IMR-90 (cell line): ENCODE measurements around the gene KRTAP10-6.

Experiments used
- CTCF ChIP-seq: conservative IDR thresholded peaks from 2 replicates; pipeline ENCODE4 v1.5.1; 2012; ENCODE audit warnings: mild to moderate bottlenecking, low read depth, low read length, improper control_type of control experiment
- ELK1 ChIP-seq: fragments of 150-350 bp; IDR thresholded peaks from 2 replicates; pipeline ENCODE4 v1.6.1; 2016; ENCODE audit warnings: low read depth, mild to moderate bottlenecking, low read length, moderate library complexity, borderline replicate concordance
- MAZ ChIP-seq: IDR thresholded peaks from 2 replicates; pipeline ENCODE4 v1.6.1; 2012; ENCODE audit warnings: low read depth, mild to moderate bottlenecking, low read length, improper control_type of control experiment, moderate library complexity, borderline replicate concordance
- MXI1 ChIP-seq: IDR thresholded peaks from 2 replicates; pipeline ENCODE4 v1.6.1; 2012; ENCODE audit warnings: low read depth, mild to moderate bottlenecking, low read length, moderate library complexity, borderline replicate concordance
- NFE2L2 ChIP-seq: fragments of 150-350 bp; IDR thresholded peaks from 2 replicates; pipeline ENCODE4 v1.6.1; 2016; ENCODE audit warnings: low read depth, mild to moderate bottlenecking, low read length
- POLR2A ChIP-seq: IDR thresholded peaks from 2 replicates; pipeline ENCODE4 v1.6.1; 2012; ENCODE audit warnings: mild to moderate bottlenecking, low read depth, low read length
- RAD21 ChIP-seq: IDR thresholded peaks from 2 replicates; pipeline ENCODE4 v1.6.1; 2012; ENCODE audit warnings: low read length, improper control_type of control experiment
- RFX5 ChIP-seq: IDR thresholded peaks from 2 replicates; pipeline ENCODE4 v1.8.0; 2012; ENCODE audit warnings: low read depth, mild to moderate bottlenecking, low read length, moderate library complexity
- SMC3 ChIP-seq: fragments of 150-350 bp; IDR thresholded peaks from 2 replicates; pipeline ENCODE4 v1.6.1; 2016; ENCODE audit warnings: low read depth, mild to moderate bottlenecking, antibody characterized with exemption, low read length, moderate library complexity

GRCh38 chr21:44595524-44595923 lies 3.2 kb upstream of the KRTAP10-6 start:
- TF ChIP-seq POLR2A, result no peak
- no peak for TF ChIP-seq SMC3
- TF ChIP-seq RAD21, result no peak
- no peak for TF ChIP-seq CTCF
- TF ChIP-seq MXI1, result no peak
- TF ChIP-seq NFE2L2, result no peak
- no peak for TF ChIP-seq RFX5
- no peak for TF ChIP-seq ELK1
- no peak for TF ChIP-seq MAZ
